K562 treated with DMSO at 1 percent for 48 hours (cell line): Measurements from ENCODE around the gene SUCO. TPM values are rescaled to one million over a fixed set of nuclear protein-coding genes. Genes with fewer than 3 reads are reported as not detected.

ENCODE experiments used
- total RNA-seq: library from RNA; unstranded; fragments of 300-600 nt; gene quantifications from 2 replicates; pipeline ENCODE4 v1.2.3, GENCODE V29; 2022; ENCODE audit warnings: low replicate concordance; ENCODE audit errors: extremely low read depth

The SUCO gene, protein sequence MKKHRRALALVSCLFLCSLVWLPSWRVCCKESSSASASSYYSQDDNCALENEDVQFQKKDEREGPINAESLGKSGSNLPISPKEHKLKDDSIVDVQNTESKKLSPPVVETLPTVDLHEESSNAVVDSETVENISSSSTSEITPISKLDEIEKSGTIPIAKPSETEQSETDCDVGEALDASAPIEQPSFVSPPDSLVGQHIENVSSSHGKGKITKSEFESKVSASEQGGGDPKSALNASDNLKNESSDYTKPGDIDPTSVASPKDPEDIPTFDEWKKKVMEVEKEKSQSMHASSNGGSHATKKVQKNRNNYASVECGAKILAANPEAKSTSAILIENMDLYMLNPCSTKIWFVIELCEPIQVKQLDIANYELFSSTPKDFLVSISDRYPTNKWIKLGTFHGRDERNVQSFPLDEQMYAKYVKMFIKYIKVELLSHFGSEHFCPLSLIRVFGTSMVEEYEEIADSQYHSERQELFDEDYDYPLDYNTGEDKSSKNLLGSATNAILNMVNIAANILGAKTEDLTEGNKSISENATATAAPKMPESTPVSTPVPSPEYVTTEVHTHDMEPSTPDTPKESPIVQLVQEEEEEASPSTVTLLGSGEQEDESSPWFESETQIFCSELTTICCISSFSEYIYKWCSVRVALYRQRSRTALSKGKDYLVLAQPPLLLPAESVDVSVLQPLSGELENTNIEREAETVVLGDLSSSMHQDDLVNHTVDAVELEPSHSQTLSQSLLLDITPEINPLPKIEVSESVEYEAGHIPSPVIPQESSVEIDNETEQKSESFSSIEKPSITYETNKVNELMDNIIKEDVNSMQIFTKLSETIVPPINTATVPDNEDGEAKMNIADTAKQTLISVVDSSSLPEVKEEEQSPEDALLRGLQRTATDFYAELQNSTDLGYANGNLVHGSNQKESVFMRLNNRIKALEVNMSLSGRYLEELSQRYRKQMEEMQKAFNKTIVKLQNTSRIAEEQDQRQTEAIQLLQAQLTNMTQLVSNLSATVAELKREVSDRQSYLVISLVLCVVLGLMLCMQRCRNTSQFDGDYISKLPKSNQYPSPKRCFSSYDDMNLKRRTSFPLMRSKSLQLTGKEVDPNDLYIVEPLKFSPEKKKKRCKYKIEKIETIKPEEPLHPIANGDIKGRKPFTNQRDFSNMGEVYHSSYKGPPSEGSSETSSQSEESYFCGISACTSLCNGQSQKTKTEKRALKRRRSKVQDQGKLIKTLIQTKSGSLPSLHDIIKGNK (N-terminal part only)
- not detected in 2 replicates for total RNA-seq

DNA sequence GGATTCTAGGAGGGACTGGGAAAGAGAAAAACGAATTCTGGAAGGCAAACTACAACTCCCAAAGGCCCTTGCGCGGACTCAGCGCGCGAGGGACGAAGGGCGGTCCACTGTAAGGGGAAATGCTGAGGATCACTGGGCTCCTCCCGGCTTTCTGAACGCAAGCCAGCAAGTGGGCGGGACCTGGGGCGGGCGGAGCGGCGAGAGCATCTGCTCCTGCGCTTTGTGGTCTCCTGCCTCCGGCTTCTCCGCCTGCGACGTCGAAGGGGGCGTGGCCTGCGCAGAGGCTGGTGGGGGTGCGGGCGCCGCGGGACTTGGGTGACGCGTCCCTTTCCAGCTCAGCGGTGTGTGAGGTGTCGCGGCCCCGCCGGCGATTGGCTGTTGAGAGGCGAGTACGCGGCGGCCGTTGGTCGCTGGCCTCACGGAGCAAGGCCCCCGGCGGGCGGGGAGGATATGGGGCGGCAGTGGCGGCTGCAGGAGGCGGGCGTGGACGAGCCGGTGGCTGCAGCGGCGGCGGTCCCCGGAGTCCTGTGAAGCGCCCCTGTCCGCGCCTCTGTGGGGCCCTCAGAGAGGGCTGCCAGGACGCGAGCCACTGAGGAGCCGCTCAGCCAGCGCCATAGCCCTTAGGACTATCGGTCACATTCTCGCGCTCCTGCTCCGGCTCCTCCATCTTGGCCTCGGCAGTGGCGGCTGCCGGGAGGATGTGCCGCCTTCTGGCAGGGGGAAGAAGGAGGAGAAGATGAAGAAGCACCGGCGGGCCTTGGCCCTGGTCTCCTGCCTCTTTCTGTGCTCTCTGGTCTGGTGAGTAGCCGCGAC lies at the start of gene SUCO:
SUCO (plus strand) TSS at position 451 of the 813 bp plus-strand sequence; CDS start at position 737, 286 bp downstream.

DNA sequence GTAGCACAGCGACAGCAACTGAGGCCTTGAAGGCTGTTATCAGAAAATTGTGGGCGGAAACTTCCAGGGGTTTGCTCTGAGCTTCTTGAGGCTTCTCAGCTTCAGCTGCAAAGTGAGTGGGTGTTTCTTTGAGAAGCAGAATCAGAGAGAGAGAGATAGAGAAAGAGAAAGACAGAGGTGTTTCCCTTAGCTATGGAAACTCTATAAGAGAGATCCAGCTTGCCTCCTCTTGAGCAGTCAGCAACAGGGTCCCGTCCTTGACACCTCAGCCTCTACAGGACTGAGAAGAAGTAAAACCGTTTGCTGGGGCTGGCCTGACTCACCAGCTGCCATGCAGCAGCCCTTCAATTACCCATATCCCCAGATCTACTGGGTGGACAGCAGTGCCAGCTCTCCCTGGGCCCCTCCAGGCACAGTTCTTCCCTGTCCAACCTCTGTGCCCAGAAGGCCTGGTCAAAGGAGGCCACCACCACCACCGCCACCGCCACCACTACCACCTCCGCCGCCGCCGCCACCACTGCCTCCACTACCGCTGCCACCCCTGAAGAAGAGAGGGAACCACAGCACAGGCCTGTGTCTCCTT lies 126.0 kb downstream of the SUCO start, which contains the start of gene FASLG:
FASLG (plus strand) TSS at position 233 of the 583 bp plus-strand sequence; CDS start at position 332, 99 bp downstream.

Other genes starting within 250 kb of the SUCO start
- gene C1orf105, start 112.5 kb upstream of the SUCO start, total RNA-seq = not detected in 2 replicates
- gene PIGC, start 89.1 kb upstream of the SUCO start, total RNA-seq = not detected in 2 replicates
- not detected in 2 replicates for gene FASLG, start 126.0 kb downstream of the SUCO start, total RNA-seq